ENCODE results near the gene P2RY2.

- TF ChIP-seq RAD21 (IDR thresholded peaks at IDR 0.05; ENCODE audit: low read depth) (no peak), MAX (IDR thresholded peaks at IDR 0.05) (no peak), POLR2A (IDR thresholded peaks at IDR 0.05; ENCODE audit: borderline replicate concordance, extremely low read depth, insufficient read depth, insufficient read length) (no peak), SIN3A (IDR thresholded peaks at IDR 0.05; ENCODE audit: low read depth) (no peak), POLR2AphosphoS5 (IDR thresholded peaks at IDR 0.05; ENCODE audit: low read depth, low read length) (no peak), EGR1 (IDR thresholded peaks at IDR 0.05; ENCODE audit: low read depth) (no peak), CTCF (IDR thresholded peaks at IDR 0.05 in 2 of 3, conservative IDR thresholded peaks at IDR 0.05 in 1 of 3; ENCODE audit: borderline replicate concordance in 1 of 3, insufficient read depth in 1 of 3, low read depth in 2 of 3, low read length in 2 of 3) (no peak)
Measured at GRCh38 chr11:73234471-73235181, 16.5 kb downstream of the P2RY2 start.

All from HCT116 (cell line).